OCI-LY3 (cell line): ENCODE results near the gene RHBG.

Experiments
- H2AFZ ChIP-seq: fragments of 200-600, 300-600 bp; shearing (Covaris generic); 2 replicates; pipeline ENCODE4 v1.6.0; 2014; ENCODE audit warnings: antibody characterized with exemption, low read depth, low read length
- H3K27ac ChIP-seq: fragments of 200-600, 300-600 bp; sonication (generic); 2 replicates; pipeline ENCODE4 v1.5.1; 2014; ENCODE audit warnings: mild to moderate bottlenecking, low read length, moderate library complexity, mixed read lengths
- H3K27me3 ChIP-seq: fragments of 200-600, 300-600 bp; sonication (generic); 2 replicates; pipeline ENCODE4 v1.6.1; 2014; ENCODE audit warnings: low read depth, low read length, mixed read lengths
- H3K36me3 ChIP-seq: fragments of 200-600, 300-600 bp; sonication (generic); replicated peaks from 2 replicates; pipeline ENCODE3; 2014; ENCODE audit warnings: low read depth, low read length, mixed read lengths
- H3K4me1 ChIP-seq: fragments of 300-600, 200-600 bp; sonication (generic); 2 replicates; pipeline ENCODE4 v1.6.1; 2014; ENCODE audit warnings: low read length, mixed read lengths
- H3K4me2 ChIP-seq: fragments of 200-600, 300-600 bp; sonication (generic); 2 replicates; pipeline ENCODE4 v1.6.1; 2014; ENCODE audit warnings: low read length, mixed read lengths
- H3K4me3 ChIP-seq: fragments of 300-600, 200-600 bp; sonication (generic); 2 replicates; pipeline ENCODE4 v1.5.1; 2014; ENCODE audit warnings: antibody characterized with exemption, mild to moderate bottlenecking, low read length, moderate library complexity
- H3K79me2 ChIP-seq: fragments of 300-600, 200-600 bp; shearing (Covaris generic); 2 replicates; pipeline ENCODE4 v1.6.1; 2014; ENCODE audit warnings: mild to moderate bottlenecking, low read length, mixed read lengths
- H3K9ac ChIP-seq: fragments of 300-600, 200-600 bp; shearing (Covaris generic); 2 replicates; pipeline ENCODE4 v1.6.0; 2014; ENCODE audit warnings: mild to moderate bottlenecking, low read length, moderate library complexity
- H3K9me3 ChIP-seq: fragments of 200-600, 300-600 bp; shearing (Covaris generic); 2 replicates; pipeline ENCODE4 v1.6.1; 2014; ENCODE audit warnings: low read length, mixed read lengths; ENCODE audit not compliant: insufficient read depth
- H4K20me1 ChIP-seq: fragments of 200-600, 300-600 bp; sonication (generic); 2 replicates; pipeline ENCODE4 v1.6.1; 2016; ENCODE audit warnings: low read length, mixed read lengths; ENCODE audit not compliant: insufficient read depth
- CTCF ChIP-seq: fragments of 200-600, 300-600 bp; sonication (generic); IDR thresholded peaks from 2 replicates; pipeline ENCODE4 v1.5.1; 2014; ENCODE audit warnings: antibody characterized with exemption, low read length, low read depth
- EZH2phosphoT487 ChIP-seq: fragments of 200-600 bp; shearing (Covaris generic); IDR thresholded peaks from 2 replicates; pipeline ENCODE4 v1.6.1; 2018; ENCODE audit warnings: antibody characterized with exemption, mixed run types, low read depth

The RHBG gene

GRCh38 chr1:156394082-156394481 lies 25.1 kb downstream of the RHBG start:
- Histone ChIP-seq H3K27me3 (no peaks in the 10 kb centered on the region), H3K4me3 (no peak overlapping the region), H3K9me3 (no peaks in the 10 kb centered on the region), H3K27ac (no peak overlapping the region), H3K79me2 (no peaks in the 10 kb centered on the region), H3K36me3 (no peaks in the 10 kb centered on the region), H2AFZ (no peak overlapping the region), H3K9ac (no peak overlapping the region), H4K20me1 (no peaks in the 10 kb centered on the region), H3K4me2 (no peak overlapping the region), H3K4me1 (peaks cover 16% of the 10 kb centered on the region)
- TF ChIP-seq EZH2phosphoT487 (no peak), CTCF (no peak)

GRCh38 chr1:156394835-156395461 lies 25.9 kb downstream of the RHBG start:
- Histone ChIP-seq H3K27ac (no peak overlapping the region), H3K4me2 (peak overlapping the region; percentile 45), H3K79me2 (no peaks in the 10 kb centered on the region), H3K9me3 (no peaks in the 10 kb centered on the region), H3K36me3 (no peaks in the 10 kb centered on the region), H3K4me3 (no peak overlapping the region), H2AFZ (peak overlapping the region; percentile 65; the same call in 1 of the 2 replicates), H3K4me1 (peaks cover 16% of the 10 kb centered on the region), H4K20me1 (no peaks in the 10 kb centered on the region), H3K27me3 (no peaks in the 10 kb centered on the region), H3K9ac (no peak overlapping the region)
- TF ChIP-seq CTCF = peak; percentile 29
- no peak for TF ChIP-seq EZH2phosphoT487

- no peak overlapping the region for H3K4me2 ChIP-seq
- H3K9ac ChIP-seq = no peak overlapping the region
- no peaks in the 10 kb centered on the region for H3K36me3 ChIP-seq
- no peaks in the 10 kb centered on the region for H3K27me3 ChIP-seq
- no peak overlapping the region for H2AFZ ChIP-seq
- H3K9me3 ChIP-seq = no peaks in the 10 kb centered on the region
- TF ChIP-seq EZH2phosphoT487 = no peak
- no peak for TF ChIP-seq CTCF
- no peaks in the 10 kb centered on the region for H4K20me1 ChIP-seq
- H3K4me3 ChIP-seq = no peak overlapping the region
- no peak overlapping the region for H3K27ac ChIP-seq
- H3K79me2 ChIP-seq = no peaks in the 10 kb centered on the region
- peaks cover 27% of the 10 kb centered on the region for H3K4me1 ChIP-seq
Measured at GRCh38 chr1:156399355-156400125, 30.5 kb downstream of the RHBG start.

GRCh38 chr1:156400191-156400935 lies 31.4 kb downstream of the RHBG start:
- Histone ChIP-seq H3K9ac (no peak overlapping the region), H2AFZ (no peak overlapping the region), H4K20me1 (no peaks in the 10 kb centered on the region), H3K27ac (no peak overlapping the region), H3K27me3 (peaks cover 4% of the 10 kb centered on the region; the same call in 1 of the 2 replicates), H3K4me1 (peaks cover 19% of the 10 kb centered on the region), H3K4me3 (no peak overlapping the region), H3K9me3 (no peaks in the 10 kb centered on the region), H3K4me2 (no peak overlapping the region), H3K36me3 (no peaks in the 10 kb centered on the region), H3K79me2 (no peaks in the 10 kb centered on the region)
- TF ChIP-seq CTCF = no peak
- TF ChIP-seq EZH2phosphoT487 = no peak
